ENCODE measurements around the gene SLC24A3. TPM values are rescaled to one million over a fixed set of nuclear protein-coding genes. Genes with fewer than 3 reads are reported as not detected.

The SLC24A3 gene
- total RNA-seq, 2 experiments from 2014 or later: not detected

DNA sequence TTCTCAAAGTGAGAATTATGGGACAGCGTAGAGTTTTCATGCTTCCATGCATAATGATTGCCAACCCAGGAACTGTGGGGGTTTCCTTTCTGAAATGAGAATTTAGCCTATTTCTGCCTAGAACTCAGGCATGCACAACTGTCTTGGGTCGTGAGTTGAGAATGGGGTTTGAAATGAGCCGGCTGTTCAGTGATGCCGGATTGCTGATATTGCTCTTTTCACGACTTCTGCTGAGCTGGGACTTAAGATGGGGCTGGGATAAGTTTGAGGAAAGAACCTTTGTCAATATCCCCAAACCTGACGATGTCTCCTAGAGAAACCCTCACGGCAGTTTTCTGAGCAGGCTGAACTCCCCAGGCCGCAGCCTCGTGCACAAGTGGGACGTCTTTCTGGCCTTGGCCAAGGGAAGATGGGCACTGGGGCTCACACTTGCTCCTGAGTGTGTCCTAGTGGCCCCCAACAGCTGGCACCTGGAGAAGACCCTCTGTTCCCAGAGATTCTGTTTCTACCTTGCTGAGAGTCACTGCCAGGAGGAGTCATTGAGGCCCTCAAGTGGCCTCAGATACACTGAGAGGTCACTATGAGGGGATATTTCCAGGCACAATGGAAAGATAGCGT, 511.5 kb downstream of the SLC24A3 start:
- DNase-seq (ENCODE audit: low spot score): no peak
- Histone ChIP-seq H3K4me2 (ENCODE audit: low read length) (no peak overlapping the region), H3K4me3 (ENCODE audit: low read depth, low read length, poor library complexity, severe bottlenecking) (no peak overlapping the region), H3K27ac (ENCODE audit: low read depth, low read length, poor library complexity, severe bottlenecking) (no peak overlapping the region), H2AFZ (ENCODE audit: low read length) (no peak overlapping the region), H3K4me1 (ENCODE audit: insufficient read depth, low read length, poor library complexity, severe bottlenecking) (no peaks in the 10 kb centered on the region), H3K9me3 (ENCODE audit: low read length) (no peaks in the 10 kb centered on the region), H3K9me2 (ENCODE audit: insufficient read depth, low read length) (no peaks in the 10 kb centered on the region), H3K79me2 (ENCODE audit: insufficient read depth, low read depth, low read length) (no peaks in the 10 kb centered on the region), H4K20me1 (ENCODE audit: insufficient read depth, low read length) (no peaks in the 10 kb centered on the region), H3K36me3 (ENCODE audit: insufficient read depth, low read length) (no peaks in the 10 kb centered on the region)
- ChIA-PET POLR2A (no interaction called here), CTCF (ENCODE audit: unreplicated experiment) (no interaction called here)
- intact Hi-C loops (cut with micrococcal nuclease; ENCODE audit: unreplicated experiment): no loop called here
- BruUV-seq (replicated peaks): no TSS peak
- TF ChIP-seq EZH2phosphoT487 (IDR thresholded peaks at IDR 0.05; ENCODE audit: borderline replicate concordance, low read depth, low read length): no peak
- TF ChIP-seq, protein P1, sequence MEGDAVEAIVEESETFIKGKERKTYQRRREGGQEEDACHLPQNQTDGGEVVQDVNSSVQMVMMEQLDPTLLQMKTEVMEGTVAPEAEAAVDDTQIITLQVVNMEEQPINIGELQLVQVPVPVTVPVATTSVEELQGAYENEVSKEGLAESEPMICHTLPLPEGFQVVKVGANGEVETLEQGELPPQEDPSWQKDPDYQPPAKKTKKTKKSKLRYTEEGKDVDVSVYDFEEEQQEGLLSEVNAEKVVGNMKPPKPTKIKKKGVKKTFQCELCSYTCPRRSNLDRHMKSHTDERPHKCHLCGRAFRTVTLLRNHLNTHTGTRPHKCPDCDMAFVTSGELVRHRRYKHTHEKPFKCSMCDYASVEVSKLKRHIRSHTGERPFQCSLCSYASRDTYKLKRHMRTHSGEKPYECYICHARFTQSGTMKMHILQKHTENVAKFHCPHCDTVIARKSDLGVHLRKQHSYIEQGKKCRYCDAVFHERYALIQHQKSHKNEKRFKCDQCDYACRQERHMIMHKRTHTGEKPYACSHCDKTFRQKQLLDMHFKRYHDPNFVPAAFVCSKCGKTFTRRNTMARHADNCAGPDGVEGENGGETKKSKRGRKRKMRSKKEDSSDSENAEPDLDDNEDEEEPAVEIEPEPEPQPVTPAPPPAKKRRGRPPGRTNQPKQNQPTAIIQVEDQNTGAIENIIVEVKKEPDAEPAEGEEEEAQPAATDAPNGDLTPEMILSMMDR (conservative IDR thresholded peaks at IDR 0.05; ENCODE audit: low read length): no peak

DNA sequence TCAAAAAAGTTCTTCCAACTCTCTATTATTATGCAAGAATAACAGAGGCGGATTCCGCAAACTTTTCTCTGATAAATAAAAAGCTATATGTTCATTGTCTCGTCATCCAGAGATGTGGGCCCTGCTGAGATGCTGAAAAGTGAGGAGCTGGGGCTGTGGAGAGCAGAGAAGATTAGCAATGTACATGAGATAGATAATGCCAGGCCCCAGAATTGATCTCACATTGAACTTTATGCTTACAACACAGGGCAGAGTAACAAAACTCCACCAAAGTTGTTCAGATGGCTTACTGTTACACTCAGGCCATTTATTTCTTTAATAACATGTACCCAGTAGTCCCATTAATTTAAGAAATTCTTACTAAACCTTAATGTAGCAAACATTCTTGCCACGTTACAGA, 512.9 kb downstream of the SLC24A3 start:
- no peaks in the 10 kb centered on the region for H4K20me1 ChIP-seq (ENCODE audit: insufficient read depth, low read length)
- no peak overlapping the region for H2AFZ ChIP-seq (ENCODE audit: low read length)
- no TSS peak for BruUV-seq (replicated peaks)
- no peaks in the 10 kb centered on the region for H3K9me3 ChIP-seq (ENCODE audit: low read length)
- H3K4me3 ChIP-seq (ENCODE audit: low read depth, low read length, poor library complexity, severe bottlenecking): no peak overlapping the region
- ChIA-PET POLR2A (no interaction called here), CTCF (ENCODE audit: unreplicated experiment) (interaction anchor here (0.6 kb wide), 1 partner anchor 715 kb away, joined by 3 read pairs; no protein-coding TSS in a partner anchor)
- intact Hi-C loops (cut with micrococcal nuclease; ENCODE audit: unreplicated experiment): no loop called here
- no peaks in the 10 kb centered on the region for H3K79me2 ChIP-seq (ENCODE audit: insufficient read depth, low read depth, low read length)
- H3K4me2 ChIP-seq (ENCODE audit: low read length): no peak overlapping the region
- TF ChIP-seq, protein P1 (conservative IDR thresholded peaks at IDR 0.05; ENCODE audit: low read length): no peak
- no peak for TF ChIP-seq EZH2phosphoT487 (IDR thresholded peaks at IDR 0.05; ENCODE audit: borderline replicate concordance, low read depth, low read length)
- H3K36me3 ChIP-seq (ENCODE audit: insufficient read depth, low read length): no peaks in the 10 kb centered on the region
- no peak for DNase-seq (ENCODE audit: low spot score)
- H3K4me1 ChIP-seq (ENCODE audit: insufficient read depth, low read length, poor library complexity, severe bottlenecking): no peaks in the 10 kb centered on the region
- H3K27ac ChIP-seq (ENCODE audit: low read depth, low read length, poor library complexity, severe bottlenecking): no peak overlapping the region
- no peaks in the 10 kb centered on the region for H3K9me2 ChIP-seq (ENCODE audit: insufficient read depth, low read length)

DNA sequence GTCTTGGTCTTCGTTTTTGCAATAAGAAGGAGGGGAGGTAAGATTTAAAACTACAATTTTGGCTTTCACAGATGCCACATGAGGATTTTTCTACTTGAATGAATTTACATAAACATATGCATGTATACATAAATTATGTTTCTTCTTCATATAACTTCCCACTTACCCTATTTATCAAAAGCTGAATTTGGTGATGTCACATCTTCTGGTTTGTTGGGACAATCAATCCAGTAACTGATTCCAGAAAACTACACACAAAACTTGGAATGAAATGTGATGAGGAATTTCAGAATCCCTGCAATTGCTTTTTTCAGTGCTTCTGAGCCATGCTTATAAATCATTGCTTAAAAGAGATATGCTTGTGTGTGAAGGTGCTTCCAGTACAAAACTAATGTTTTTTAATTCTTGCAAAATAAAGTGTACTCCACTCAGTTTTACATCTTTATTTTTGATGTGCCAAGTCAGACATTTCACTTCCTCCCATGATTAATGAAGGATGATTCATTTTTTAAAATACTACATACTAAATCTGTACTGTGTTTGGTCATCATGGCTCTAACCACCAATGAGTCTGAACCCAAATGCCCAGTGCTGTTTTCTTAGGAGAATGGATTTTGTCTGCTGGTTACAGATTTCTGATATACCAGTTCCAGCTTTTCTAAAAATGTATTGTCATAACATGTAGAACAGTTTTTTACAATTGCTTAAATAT, 513.5 kb downstream of the SLC24A3 start:
- no peak overlapping the region for H3K4me3 ChIP-seq (ENCODE audit: low read depth, low read length, poor library complexity, severe bottlenecking)
- ChIA-PET CTCF (ENCODE audit: unreplicated experiment) (no interaction called here), POLR2A (no interaction called here)
- H3K9me3 ChIP-seq (ENCODE audit: low read length): no peaks in the 10 kb centered on the region
- no peaks in the 10 kb centered on the region for H3K79me2 ChIP-seq (ENCODE audit: insufficient read depth, low read depth, low read length)
- no peaks in the 10 kb centered on the region for H4K20me1 ChIP-seq (ENCODE audit: insufficient read depth, low read length)
- no peak overlapping the region for H3K27ac ChIP-seq (ENCODE audit: low read depth, low read length, poor library complexity, severe bottlenecking)
- intact Hi-C loops (cut with micrococcal nuclease; ENCODE audit: unreplicated experiment): no loop called here
- DNase-seq (ENCODE audit: low spot score): no peak
- BruUV-seq (replicated peaks): no TSS peak
- no peak overlapping the region for H2AFZ ChIP-seq (ENCODE audit: low read length)
- H3K9me2 ChIP-seq (ENCODE audit: insufficient read depth, low read length): no peaks in the 10 kb centered on the region
- H3K4me1 ChIP-seq (ENCODE audit: insufficient read depth, low read length, poor library complexity, severe bottlenecking): no peaks in the 10 kb centered on the region
- H3K4me2 ChIP-seq (ENCODE audit: low read length): no peak overlapping the region
- no peaks in the 10 kb centered on the region for H3K36me3 ChIP-seq (ENCODE audit: insufficient read depth, low read length)
- TF ChIP-seq, protein P1 (conservative IDR thresholded peaks at IDR 0.05; ENCODE audit: low read length): no peak
- TF ChIP-seq EZH2phosphoT487 (IDR thresholded peaks at IDR 0.05; ENCODE audit: borderline replicate concordance, low read depth, low read length): no peak

Measured in OCI-LY7 (cell line).